ENCODE data around the gene CLDN7.

DNA sequence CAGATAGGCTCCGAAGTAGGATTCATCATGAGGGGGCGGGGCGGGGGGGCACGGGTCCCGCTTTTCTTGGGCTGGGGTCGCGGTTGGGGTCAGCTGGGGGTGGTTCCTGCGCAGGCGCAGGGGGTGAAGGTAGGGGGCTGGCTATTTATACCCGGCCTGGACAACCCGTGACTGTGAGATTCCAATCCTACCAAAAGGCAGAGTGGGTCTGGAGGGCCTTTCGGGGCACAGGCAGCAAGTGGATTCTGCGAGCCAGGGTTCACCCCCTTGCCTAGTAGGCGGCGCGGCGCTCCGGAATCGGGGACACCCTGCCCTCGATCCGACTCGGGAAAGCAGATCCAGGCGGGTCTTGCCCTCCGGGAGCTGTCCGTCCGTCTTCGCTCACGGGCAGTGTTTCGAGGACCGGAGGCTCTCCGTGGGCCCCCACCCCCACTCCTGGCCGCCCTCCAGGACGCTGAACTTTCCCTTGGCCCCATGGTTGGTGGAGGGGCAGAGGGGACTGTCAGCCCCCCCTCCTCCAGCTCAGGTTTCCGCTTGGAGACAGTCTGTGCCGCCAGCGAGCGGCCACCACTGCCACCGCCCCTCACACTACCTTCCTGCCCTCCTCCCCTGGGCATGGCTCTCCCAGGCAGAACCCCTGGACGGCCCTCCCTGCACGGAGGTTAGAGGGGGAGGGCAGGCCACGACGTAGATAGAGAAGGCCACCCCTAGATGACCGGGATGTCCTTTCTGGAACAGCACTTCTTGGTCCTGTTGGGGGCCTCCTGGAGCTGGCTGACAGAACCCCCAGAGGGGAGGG is 19.9 kb upstream of the CLDN7 start:
- no peak for TF ChIP-seq POLR2A (IDR thresholded peaks at IDR 0.05)
- TF ChIP-seq, protein P1, sequence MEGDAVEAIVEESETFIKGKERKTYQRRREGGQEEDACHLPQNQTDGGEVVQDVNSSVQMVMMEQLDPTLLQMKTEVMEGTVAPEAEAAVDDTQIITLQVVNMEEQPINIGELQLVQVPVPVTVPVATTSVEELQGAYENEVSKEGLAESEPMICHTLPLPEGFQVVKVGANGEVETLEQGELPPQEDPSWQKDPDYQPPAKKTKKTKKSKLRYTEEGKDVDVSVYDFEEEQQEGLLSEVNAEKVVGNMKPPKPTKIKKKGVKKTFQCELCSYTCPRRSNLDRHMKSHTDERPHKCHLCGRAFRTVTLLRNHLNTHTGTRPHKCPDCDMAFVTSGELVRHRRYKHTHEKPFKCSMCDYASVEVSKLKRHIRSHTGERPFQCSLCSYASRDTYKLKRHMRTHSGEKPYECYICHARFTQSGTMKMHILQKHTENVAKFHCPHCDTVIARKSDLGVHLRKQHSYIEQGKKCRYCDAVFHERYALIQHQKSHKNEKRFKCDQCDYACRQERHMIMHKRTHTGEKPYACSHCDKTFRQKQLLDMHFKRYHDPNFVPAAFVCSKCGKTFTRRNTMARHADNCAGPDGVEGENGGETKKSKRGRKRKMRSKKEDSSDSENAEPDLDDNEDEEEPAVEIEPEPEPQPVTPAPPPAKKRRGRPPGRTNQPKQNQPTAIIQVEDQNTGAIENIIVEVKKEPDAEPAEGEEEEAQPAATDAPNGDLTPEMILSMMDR (IDR thresholded peaks at IDR 0.05 in 8 of 11, conservative IDR thresholded peaks at IDR 0.05 in 3 of 11) = no peak
- peak in 2 of 3 donors; percentile 28 to 53 for TF ChIP-seq POLR2AphosphoS5 (IDR thresholded peaks at IDR 0.05)
